Naive B cell (primary cell): ENCODE results near the gene RBMS1. TPM values are rescaled to one million over a fixed set of nuclear protein-coding genes. Genes with fewer than 3 reads are reported as not detected.
A peak's percentile ranks its signal among the peaks of the same experiment; 100 is the strongest.

ENCODE experiments used
- ATAC-seq, 2 donors: fragments of 150-1000 bp; cut with Tn5 transposase; 2 replicates each; pipeline ENCODE4 v1.10.0; 2021; ENCODE audit warnings: low read depth in 2 of 2, mild to moderate bottlenecking in 2 of 2, moderate library complexity in 2 of 2
- DNase-seq: peaks from one replicate; pipeline ENCODE4 v3.0.0; 2022
- H3K27ac Mint-ChIP-seq, 6 donors: one replicate each; pipeline ENCODE4 v1.8.0; 2020 to 2022; ENCODE audit warnings: mild to moderate bottlenecking in 6 of 6, mixed read lengths in 6 of 6, moderate library complexity in 5 of 6, inconsistent platforms in 2 of 6
- H3K27me3 Mint-ChIP-seq, 3 donors: one replicate each; pipeline ENCODE4 v1.8.0; 2021 to 2022; ENCODE audit warnings: mixed read lengths in 3 of 3, mild to moderate bottlenecking in 1 of 3
- H3K36me3 Mint-ChIP-seq, 2 donors: one replicate each; pipeline ENCODE4 v1.8.0; 2020 to 2022; ENCODE audit warnings: mixed read lengths in 2 of 2, inconsistent platforms in 1 of 2, mild to moderate bottlenecking in 1 of 2
- H3K4me1 Mint-ChIP-seq, 3 donors: one replicate each; pipeline ENCODE4 v1.8.0; 2020 to 2022; ENCODE audit warnings: mixed read lengths in 3 of 3, inconsistent platforms in 1 of 3, mild to moderate bottlenecking in 1 of 3, moderate library complexity in 1 of 3
- H3K4me3 Mint-ChIP-seq, 8 donors: one replicate each; pipeline ENCODE4 v1.8.0; 2020 to 2022; ENCODE audit warnings: mild to moderate bottlenecking in 8 of 8, mixed read lengths in 8 of 8, moderate library complexity in 8 of 8, inconsistent platforms in 2 of 8
- H3K9me3 Mint-ChIP-seq, 7 donors: one replicate each; pipeline ENCODE4 v1.8.0; 2020 to 2022; ENCODE audit warnings: mixed read lengths in 7 of 7, mild to moderate bottlenecking in 5 of 7, inconsistent platforms in 2 of 7, moderate library complexity in 1 of 7
- polyA plus RNA-seq, 6 donors: library from polyadenylated mRNA; unstranded; fragments of 300-500 nt; fragmentation: Illumina TruSeq; gene quantifications; one replicate each; pipeline ENCODE4 v1.2.3, GENCODE V29; 2021; ENCODE audit warnings: low read depth in 6 of 6

Gene RBMS1
- polyA plus RNA-seq, 6 donors from 2014 or later, result 40.1 to 89.0 (median 49.9) TPM

GRCh38 chr2:160402501-160402900, 91.1 kb downstream of the RBMS1 start:
- Mint-ChIP-seq H3K4me1 (peaks cover 27 to 60% (median 52%) of the 10 kb centered on the region in 3 donors), H3K27ac (peak overlapping the region in 3 of 6 donors; percentile 17 to 51 (median 30)), H3K4me3 (peak overlapping the region in 3 of 8 donors; percentile 6 to 63 (median 33)), H3K9me3 (no peaks in the 10 kb centered on the region), H3K36me3 (no peaks in the 10 kb centered on the region), H3K27me3 (no peaks in the 10 kb centered on the region)
- no peak for ATAC-seq
- no peak for DNase-seq

- H3K4me3 Mint-ChIP-seq, result peak overlapping the region in 6 of 8 donors; percentile 4 to 70 (median 52)
- peak overlapping the region in 2 of 6 donors; percentile 17 to 82 for H3K27ac Mint-ChIP-seq
- H3K4me1 Mint-ChIP-seq, result peaks cover 26 to 59% (median 52%) of the 10 kb centered on the region in 3 donors
- DNase-seq (no peak), ATAC-seq (no peak)
- no peaks in the 10 kb centered on the region for H3K27me3 Mint-ChIP-seq
- no peaks in the 10 kb centered on the region for H3K36me3 Mint-ChIP-seq
- no peaks in the 10 kb centered on the region for H3K9me3 Mint-ChIP-seq
Measured at GRCh38 chr2:160401895-160402294, 91.7 kb downstream of the RBMS1 start.

- Mint-ChIP-seq H3K27ac (peak overlapping the region in 1 of 6 donors; percentile 11), H3K4me3 (peak overlapping the region in 1 of 8 donors; percentile 79), H3K36me3 (no peaks in the 10 kb centered on the region)
Measured at GRCh38 chr2:160399880-160400279, 93.7 kb downstream of the RBMS1 start.

GRCh38 chr2:160397530-160397865, 96.1 kb downstream of the RBMS1 start:
- ATAC-seq, result no peak
- Mint-ChIP-seq H3K27me3 (no peaks in the 10 kb centered on the region), H3K9me3 (peaks cover 0 to 3% (median 0%) of the 10 kb centered on the region in 7 donors), H3K4me3 (no peak overlapping the region), H3K4me1 (peaks cover 25 to 41% (median 35%) of the 10 kb centered on the region in 3 donors), H3K27ac (no peak overlapping the region), H3K36me3 (no peaks in the 10 kb centered on the region)
- no peak for DNase-seq

More at GRCh38 chr2:160399880-160400279, 93.7 kb downstream of the RBMS1 start:
- DNase-seq (no peak), ATAC-seq (peak; percentile 73)
- peaks cover 21 to 40% (median 39%) of the 10 kb centered on the region in 3 donors for H3K4me1 Mint-ChIP-seq
- H3K27me3 Mint-ChIP-seq, result no peaks in the 10 kb centered on the region
- H3K9me3 Mint-ChIP-seq, result peaks cover 0 to 3% (median 0%) of the 10 kb centered on the region in 7 donors

GRCh38 chr2:160394153-160394552, 99.5 kb downstream of the RBMS1 start:
- H3K36me3 Mint-ChIP-seq, result no peaks in the 10 kb centered on the region
- H3K27ac Mint-ChIP-seq, result peak overlapping the region in 5 of 6 donors; percentile 10 to 91 (median 83)
- peak overlapping the region; percentile 52 to 81 (median 75) for H3K4me3 Mint-ChIP-seq
- DNase-seq (peak; percentile 63), ATAC-seq (peak; percentile 100)
- H3K27me3 Mint-ChIP-seq, result no peaks in the 10 kb centered on the region
- peaks cover 0 to 3% (median 0%) of the 10 kb centered on the region in 7 donors for H3K9me3 Mint-ChIP-seq
- peaks cover 31 to 50% (median 49%) of the 10 kb centered on the region in 3 donors for H3K4me1 Mint-ChIP-seq

- Mint-ChIP-seq H3K4me1 (peaks cover 48 to 69% (median 69%) of the 10 kb centered on the region in 3 donors), H3K27ac (no peak overlapping the region), H3K4me3 (peak overlapping the region in 3 of 8 donors; percentile 2 to 59 (median 58)), H3K36me3 (no peaks in the 10 kb centered on the region), H3K9me3 (peaks cover 0 to 3% (median 0%) of the 10 kb centered on the region in 7 donors), H3K27me3 (no peaks in the 10 kb centered on the region)
- no peak for ATAC-seq
- DNase-seq, result no peak
Measured at GRCh38 chr2:160392201-160392600, 101.4 kb downstream of the RBMS1 start.

GRCh38 chr2:160390544-160391455, 102.8 kb downstream of the RBMS1 start:
- Mint-ChIP-seq H3K4me1 (peaks cover 49 to 82% (median 75%) of the 10 kb centered on the region in 3 donors), H3K36me3 (no peaks in the 10 kb centered on the region), H3K4me3 (peak overlapping the region in 2 of 8 donors; percentile 25 to 38), H3K9me3 (peaks cover 0 to 2% (median 0%) of the 10 kb centered on the region in 7 donors), H3K27me3 (no peaks in the 10 kb centered on the region), H3K27ac (no peak overlapping the region)
- DNase-seq, result no peak
- no peak for ATAC-seq

- Mint-ChIP-seq H3K27me3 (no peaks in the 10 kb centered on the region), H3K4me1 (peaks cover 50 to 82% (median 76%) of the 10 kb centered on the region in 3 donors), H3K36me3 (no peaks in the 10 kb centered on the region), H3K9me3 (peaks cover 0 to 2% (median 0%) of the 10 kb centered on the region in 7 donors), H3K27ac (peak overlapping the region in 2 of 6 donors; percentile 21 to 49), H3K4me3 (peak overlapping the region in 2 of 8 donors; percentile 48 to 75)
- DNase-seq (no peak), ATAC-seq (no peak)
Measured at GRCh38 chr2:160389875-160390274, 103.7 kb downstream of the RBMS1 start.

GRCh38 chr2:160388464-160389263, 104.9 kb downstream of the RBMS1 start:
- no peaks in the 10 kb centered on the region for H3K27me3 Mint-ChIP-seq
- peak overlapping the region in 7 of 8 donors; percentile 31 to 85 (median 69) for H3K4me3 Mint-ChIP-seq
- peak; percentile 37 for DNase-seq

GRCh38 chr2:160387558-160388262, 105.9 kb downstream of the RBMS1 start:
- ATAC-seq (no peak), DNase-seq (no peak)
- H3K4me1 Mint-ChIP-seq, result peaks cover 39 to 72% (median 64%) of the 10 kb centered on the region in 3 donors

More at GRCh38 chr2:160388464-160389263, 104.9 kb downstream of the RBMS1 start:
- peaks cover 0 to 2% (median 0%) of the 10 kb centered on the region in 7 donors for H3K9me3 Mint-ChIP-seq
- no peaks in the 10 kb centered on the region for H3K36me3 Mint-ChIP-seq
- ATAC-seq, result peak; percentile 90 to 95
- peaks cover 47 to 79% (median 73%) of the 10 kb centered on the region in 3 donors for H3K4me1 Mint-ChIP-seq
- peak overlapping the region; percentile 8 to 90 (median 50) for H3K27ac Mint-ChIP-seq

GRCh38 chr2:160384791-160385190, 108.8 kb downstream of the RBMS1 start:
- H3K27me3 Mint-ChIP-seq, result no peaks in the 10 kb centered on the region
- ATAC-seq, result no peak
- peak overlapping the region in 1 of 8 donors; percentile 7 for H3K4me3 Mint-ChIP-seq
- H3K4me1 Mint-ChIP-seq, result peaks cover 47 to 67% (median 66%) of the 10 kb centered on the region in 3 donors
- H3K36me3 Mint-ChIP-seq, result no peaks in the 10 kb centered on the region
- no peaks in the 10 kb centered on the region for H3K9me3 Mint-ChIP-seq
- H3K27ac Mint-ChIP-seq, result peak overlapping the region in 1 of 6 donors; percentile 74
- no peak for DNase-seq

More at GRCh38 chr2:160387558-160388262, 105.9 kb downstream of the RBMS1 start:
- peak overlapping the region in 3 of 6 donors; percentile 42 to 90 (median 71) for H3K27ac Mint-ChIP-seq
- peaks cover 0 to 2% (median 0%) of the 10 kb centered on the region in 7 donors for H3K9me3 Mint-ChIP-seq
- H3K4me3 Mint-ChIP-seq, result peak overlapping the region in 4 of 8 donors; percentile 46 to 84 (median 68)
- no peaks in the 10 kb centered on the region for H3K27me3 Mint-ChIP-seq
- H3K36me3 Mint-ChIP-seq, result no peaks in the 10 kb centered on the region

- peak; percentile 34 to 49 for ATAC-seq
- H3K27ac Mint-ChIP-seq, result peak overlapping the region in 5 of 6 donors; percentile 10 to 64 (median 26)
Measured at GRCh38 chr2:160381425-160381951, 112.1 kb downstream of the RBMS1 start.

More at GRCh38 chr2:160381425-160381951, 112.1 kb downstream of the RBMS1 start:
- H3K27me3 Mint-ChIP-seq, result no peaks in the 10 kb centered on the region
- no peaks in the 10 kb centered on the region for H3K9me3 Mint-ChIP-seq
- no peak overlapping the region for H3K4me3 Mint-ChIP-seq
- DNase-seq, result no peak
- no peaks in the 10 kb centered on the region for H3K36me3 Mint-ChIP-seq
- peaks cover 35 to 58% (median 58%) of the 10 kb centered on the region in 3 donors for H3K4me1 Mint-ChIP-seq
